NCI-H1436 (cell line): ENCODE data around the gene SBF2.
"Not testable (repeated sequence)": the region's sequence is repeated elsewhere in the genome, so short reads cannot be mapped to it uniquely, and the experiment has no call there.

Experiments used
- DNase-seq: peaks from one replicate; lab custom pipeline; 2025; lab: John Stamatoyannopoulos, UW

SBF2 gene

GRCh38 chr11:9745411-9746211 is 548.4 kb downstream of the SBF2 start:
- DNase-seq = no peak

- DNase-seq = not testable (repeated sequence)
These were observed 550.5 kb downstream of the SBF2 start for GRCh38 chr11:9743512-9743911.

GRCh38 chr11:9741260-9741659 is 552.8 kb downstream of the SBF2 start:
- no peak for DNase-seq

GRCh38 chr11:9740202-9740883 is 553.7 kb downstream of the SBF2 start:
- DNase-seq = no peak

GRCh38 chr11:9739123-9739900 is 554.7 kb downstream of the SBF2 start:
- no peak for DNase-seq

- no peak for DNase-seq
These were observed 555.3 kb downstream of the SBF2 start for GRCh38 chr11:9738707-9739106.

GRCh38 chr11:9738116-9738515 is 555.9 kb downstream of the SBF2 start:
- DNase-seq = no peak

- DNase-seq = no peak
These were observed 557.7 kb downstream of the SBF2 start for GRCh38 chr11:9736365-9736764.

GRCh38 chr11:9735919-9736318 is 558.1 kb downstream of the SBF2 start:
- no peak for DNase-seq

- DNase-seq = no peak
These were observed 558.8 kb downstream of the SBF2 start for GRCh38 chr11:9735236-9735635.

GRCh38 chr11:9733212-9733611 is 560.8 kb downstream of the SBF2 start:
- no peak for DNase-seq

- DNase-seq = no peak
These were observed 561.6 kb downstream of the SBF2 start for GRCh38 chr11:9732453-9732852.

- no peak for DNase-seq
These were observed 562.8 kb downstream of the SBF2 start for GRCh38 chr11:9731256-9731655.
